Measurements from ENCODE around the gene GREB1. TPM values are rescaled to one million over a fixed set of nuclear protein-coding genes. Genes with fewer than 3 reads are reported as not detected.

Gene GREB1
- total and polyA plus RNA-seq, 2 of the 4 experiments (the other 2 are of a cell fraction) = 0.05 TPM; not detected in 1

GRCh38 chr2:11554399-11554716 is 20.5 kb downstream of the GREB1 start:
- no peak overlapping the region for H3K23ac ChIP-seq (ENCODE audit: low read depth, low read length)
- H4K20me1 ChIP-seq (ENCODE audit: insufficient read depth, low read length) = no peaks in the 10 kb centered on the region
- H3K36me3 ChIP-seq (ENCODE audit: control insufficient read depth, insufficient read depth, low read length) = no peaks in the 10 kb centered on the region
- H3K9me1 ChIP-seq (ENCODE audit: insufficient read depth, low read length) = no peaks in the 10 kb centered on the region
- peaks cover 51% of the 10 kb centered on the region for H3K27me3 ChIP-seq (ENCODE audit: control insufficient read depth, insufficient read depth, low read length)
- H3K14ac ChIP-seq (replicated peaks; ENCODE audit: low read depth, low read length) = no peak overlapping the region
- H3K4me1 ChIP-seq (ENCODE audit: control insufficient read depth, insufficient read depth, low read length) = no peaks in the 10 kb centered on the region
- no peak overlapping the region for H3K4me2 ChIP-seq (ENCODE audit: low read depth, low read length)
- no peak overlapping the region for H2AFZ ChIP-seq (replicated peaks; ENCODE audit: low read length, poor library complexity)
- H4K8ac ChIP-seq (ENCODE audit: low read depth in 2 of 2, low read length in 2 of 2) = no peak overlapping the region
- no TSS peak for BruUV-seq (replicated peaks)
- no peak overlapping the region for H4K5ac ChIP-seq (ENCODE audit: low read depth, low read length)
- no peak overlapping the region for H4K91ac ChIP-seq (ENCODE audit: insufficient read depth, low read depth, low read length)
- no peak overlapping the region for H3K56ac ChIP-seq (ENCODE audit: extremely low read depth, insufficient read depth, low read length)
- intact Hi-C loops (cut with micrococcal nuclease) = no loop called here
- WGBS, 2 experiments (ENCODE audit: extremely low coverage in 2 of 2, insufficient read length in 1 of 2) = 54% methylated on average over 2 of the region's 4 CpGs; no CpG with 5 or more reads in 1 of the 2 experiments
- POLR2A ChIA-PET (ENCODE audit: unreplicated experiment) = no interaction called here
- H3K4ac ChIP-seq (ENCODE audit: low read depth, low read length) = no peak overlapping the region
- H2AK9ac ChIP-seq (replicated peaks; ENCODE audit: low read depth, low read length, poor library complexity) = no peak overlapping the region
- H3K9ac ChIP-seq (ENCODE audit: low read depth, low read length) = no peak overlapping the region
- no peak overlapping the region for H3K4me3 ChIP-seq (ENCODE audit: insufficient read depth, low read depth, low read length)
- H3K79me1 ChIP-seq (ENCODE audit: low read depth in 1 of 2, low read length in 2 of 2) = no peaks in the 10 kb centered on the region
- dilution Hi-C loops (cut with HindIII; ENCODE audit: low sequenced_read_pairs, unreplicated experiment) = no loop called here
- no peak overlapping the region for H2BK15ac ChIP-seq (ENCODE audit: low read depth, low read length)
- no peak overlapping the region for H3K18ac ChIP-seq (ENCODE audit: low read depth, low read length)
- H2BK120ac ChIP-seq (ENCODE audit: low read depth, low read length) = no peak overlapping the region
- DNase-seq = no peak
- H3K9me3 ChIP-seq (ENCODE audit: control insufficient read depth, insufficient read depth, low read length) = peaks cover 6% of the 10 kb centered on the region; the same call in 1 of the 2 replicates
- no peak for TF ChIP-seq CHD1 (IDR thresholded peaks at IDR 0.05; ENCODE audit: low read depth, low read length)
- no peak for TF ChIP-seq FOS (IDR thresholded peaks at IDR 0.05; ENCODE audit: low read depth, low read length)
- TF ChIP-seq RFX5 (IDR thresholded peaks at IDR 0.05; ENCODE audit: low read depth, low read length) = no peak
- no peak for TF ChIP-seq NFE2L2 (IDR thresholded peaks at IDR 0.05; ENCODE audit: low read depth, low read length)
- TF ChIP-seq, protein P1, sequence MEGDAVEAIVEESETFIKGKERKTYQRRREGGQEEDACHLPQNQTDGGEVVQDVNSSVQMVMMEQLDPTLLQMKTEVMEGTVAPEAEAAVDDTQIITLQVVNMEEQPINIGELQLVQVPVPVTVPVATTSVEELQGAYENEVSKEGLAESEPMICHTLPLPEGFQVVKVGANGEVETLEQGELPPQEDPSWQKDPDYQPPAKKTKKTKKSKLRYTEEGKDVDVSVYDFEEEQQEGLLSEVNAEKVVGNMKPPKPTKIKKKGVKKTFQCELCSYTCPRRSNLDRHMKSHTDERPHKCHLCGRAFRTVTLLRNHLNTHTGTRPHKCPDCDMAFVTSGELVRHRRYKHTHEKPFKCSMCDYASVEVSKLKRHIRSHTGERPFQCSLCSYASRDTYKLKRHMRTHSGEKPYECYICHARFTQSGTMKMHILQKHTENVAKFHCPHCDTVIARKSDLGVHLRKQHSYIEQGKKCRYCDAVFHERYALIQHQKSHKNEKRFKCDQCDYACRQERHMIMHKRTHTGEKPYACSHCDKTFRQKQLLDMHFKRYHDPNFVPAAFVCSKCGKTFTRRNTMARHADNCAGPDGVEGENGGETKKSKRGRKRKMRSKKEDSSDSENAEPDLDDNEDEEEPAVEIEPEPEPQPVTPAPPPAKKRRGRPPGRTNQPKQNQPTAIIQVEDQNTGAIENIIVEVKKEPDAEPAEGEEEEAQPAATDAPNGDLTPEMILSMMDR (conservative IDR thresholded peaks at IDR 0.05; ENCODE audit: low read depth, low read length) = no peak
- TF ChIP-seq USF2 (IDR thresholded peaks at IDR 0.05; ENCODE audit: low read depth, low read length) = no peak
- TF ChIP-seq RCOR1 (IDR thresholded peaks at IDR 0.05; ENCODE audit: insufficient replicate concordance, low read length) = no peak
- TF ChIP-seq ELK1 (IDR thresholded peaks at IDR 0.05; ENCODE audit: borderline replicate concordance, low read depth, low read length) = no peak
- no peak for TF ChIP-seq SMC3 (IDR thresholded peaks at IDR 0.05; ENCODE audit: low read depth, low read length)
- TF ChIP-seq RAD21 (IDR thresholded peaks at IDR 0.05; ENCODE audit: low read length) = no peak
- no peak for TF ChIP-seq BHLHE40 (IDR thresholded peaks at IDR 0.05; ENCODE audit: low read depth, low read length)
- no peak for TF ChIP-seq MXI1 (IDR thresholded peaks at IDR 0.05; ENCODE audit: borderline replicate concordance, low read depth, low read length)
- no peak for TF ChIP-seq MAZ (IDR thresholded peaks at IDR 0.05; ENCODE audit: borderline replicate concordance, low read depth, low read length)
- H3K27ac ChIP-seq (ENCODE audit: insufficient read depth, low read length) = no peak overlapping the region
- CTCF ChIA-PET = interaction anchor here (1.1 kb wide), 1 partner anchor 11 kb away, joined by 3 read pairs; no protein-coding TSS in a partner anchor
- no peak overlapping the region for H2BK20ac ChIP-seq (ENCODE audit: low read depth, low read length)
- H2AK5ac ChIP-seq (ENCODE audit: low read depth, low read length) = no peak overlapping the region
- ATAC-seq (ENCODE audit: low read depth) = no peak
- no peak overlapping the region for H2BK5ac ChIP-seq (ENCODE audit: low read depth, low read length, poor library complexity, severe bottlenecking)
- in situ Hi-C loops (cut with MboI; ENCODE audit: low sequenced_read_pairs) = no loop called here

All from IMR-90 (cell line).